DMS79 (cell line): ENCODE measurements around the gene SLC38A11.

Source experiments
- DNase-seq: peaks from one replicate; lab custom pipeline; 2025; lab: John Stamatoyannopoulos, UW

Gene SLC38A11

DNA sequence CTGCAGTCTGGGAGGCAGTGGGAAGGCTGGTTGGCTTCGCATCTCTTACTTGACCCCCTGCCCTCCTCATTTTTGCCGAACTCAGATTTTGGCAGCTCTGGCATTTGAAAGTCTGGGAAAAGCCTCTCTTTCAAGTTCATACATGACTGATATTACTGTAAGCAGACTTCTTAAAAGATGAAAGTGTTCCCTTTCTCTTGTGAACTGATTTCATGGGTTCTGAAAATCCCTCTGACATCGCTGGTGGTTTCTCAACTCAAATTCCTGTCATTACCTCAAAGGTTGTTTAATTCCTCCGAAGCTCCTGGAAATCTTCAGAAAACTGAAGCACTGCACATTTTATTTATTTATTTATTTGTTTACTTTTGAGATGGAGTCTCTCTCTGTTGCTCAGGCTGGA lies 16.9 kb upstream of the SLC38A11 start:
- no peak for DNase-seq

DNA sequence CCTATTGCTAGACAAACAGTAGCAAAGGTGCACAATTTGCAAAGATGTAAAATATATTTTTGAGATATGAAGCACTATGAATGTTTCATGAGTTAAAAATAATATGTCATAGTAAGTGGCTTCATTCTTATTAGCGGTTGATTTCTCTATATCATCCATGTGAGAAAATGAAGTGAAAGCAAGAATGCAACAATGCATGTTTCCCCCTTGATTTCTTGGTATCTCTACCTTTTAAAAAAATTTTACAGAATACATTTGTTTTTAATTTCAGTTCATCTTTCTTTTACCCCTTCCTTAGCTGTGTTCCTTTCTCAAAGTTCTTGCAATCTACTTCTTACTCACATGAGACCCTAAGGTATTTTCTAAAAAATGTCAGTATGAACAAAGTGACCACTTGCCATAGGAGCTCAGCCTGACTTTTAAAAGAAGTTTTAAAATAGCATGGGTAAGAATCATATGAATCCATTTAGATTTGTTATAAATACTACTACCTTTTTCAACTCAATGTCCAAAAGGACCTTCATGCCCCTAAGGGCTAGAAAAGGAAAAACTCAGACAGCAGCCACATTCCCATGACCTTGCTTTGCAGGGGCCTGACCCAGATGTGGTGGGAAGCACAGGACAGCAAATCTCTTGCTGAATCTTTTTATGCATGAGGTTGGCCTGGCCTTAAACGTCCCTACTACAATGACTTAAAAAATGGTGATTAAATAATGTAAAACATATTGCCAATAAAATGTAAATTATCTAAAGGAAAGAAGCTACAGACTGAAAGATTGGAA lies 14.8 kb upstream of the SLC38A11 start:
- DNase-seq = no peak

DNA sequence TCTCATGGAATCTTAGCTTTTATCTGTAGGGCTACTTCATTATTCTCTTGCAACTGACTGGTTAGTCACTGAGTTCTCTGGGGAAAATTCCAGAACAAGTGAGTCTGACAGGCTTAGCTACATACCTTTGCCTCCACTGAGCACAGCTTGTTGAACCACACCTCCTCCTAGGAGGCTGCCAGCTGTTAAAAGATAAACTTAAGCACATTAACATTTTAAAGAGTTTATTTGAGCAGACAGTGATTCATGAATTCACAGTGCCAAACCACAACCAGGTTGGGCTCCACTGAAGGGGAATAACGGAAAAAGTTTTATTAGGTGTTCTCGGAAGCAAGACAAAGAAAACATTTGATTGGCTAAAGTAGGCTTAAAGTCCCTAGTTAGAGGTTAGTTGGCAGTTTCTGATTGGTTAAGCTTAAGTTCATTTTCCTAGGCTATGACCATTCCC lies 12.5 kb upstream of the SLC38A11 start:
- DNase-seq = no peak

DNA sequence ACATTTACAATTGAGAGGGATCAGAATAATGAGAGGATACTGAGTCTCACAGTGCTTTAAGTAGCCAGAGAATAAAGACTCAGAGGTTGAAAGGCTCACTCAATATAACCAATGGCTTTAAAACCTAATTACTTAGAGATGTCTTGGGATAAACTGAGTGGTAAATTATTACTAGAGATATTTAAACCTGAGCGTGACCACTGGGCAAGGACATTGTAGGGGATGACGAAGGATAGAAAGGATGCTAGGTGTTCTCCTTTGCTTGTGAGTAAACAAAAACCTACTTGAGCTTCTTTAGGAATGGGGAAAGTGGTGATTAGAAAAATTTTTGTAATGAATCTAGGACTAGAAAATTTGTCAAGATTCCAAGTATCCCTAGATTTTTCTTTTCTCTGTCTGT lies 12.0 kb upstream of the SLC38A11 start:
- DNase-seq = no peak

DNA sequence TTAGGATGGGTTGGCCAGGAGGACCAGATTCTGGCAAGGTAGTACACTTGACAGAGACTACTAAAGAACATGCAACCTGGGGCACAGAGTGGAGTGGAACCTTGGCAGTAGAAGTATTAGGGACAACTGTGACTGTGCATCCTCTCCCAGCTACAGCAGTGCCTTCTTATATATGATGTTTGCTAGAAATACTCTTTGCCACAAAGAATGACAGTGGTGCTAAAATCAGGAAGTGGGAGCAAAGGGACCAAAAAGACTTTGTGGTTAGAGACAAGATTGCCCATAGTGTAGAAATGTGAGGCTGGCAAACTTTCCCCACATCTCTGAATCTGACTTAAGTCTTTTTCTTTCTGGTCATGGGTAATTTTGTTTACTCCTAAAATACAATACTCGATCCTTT lies 9.4 kb upstream of the SLC38A11 start:
- DNase-seq = no peak

DNA sequence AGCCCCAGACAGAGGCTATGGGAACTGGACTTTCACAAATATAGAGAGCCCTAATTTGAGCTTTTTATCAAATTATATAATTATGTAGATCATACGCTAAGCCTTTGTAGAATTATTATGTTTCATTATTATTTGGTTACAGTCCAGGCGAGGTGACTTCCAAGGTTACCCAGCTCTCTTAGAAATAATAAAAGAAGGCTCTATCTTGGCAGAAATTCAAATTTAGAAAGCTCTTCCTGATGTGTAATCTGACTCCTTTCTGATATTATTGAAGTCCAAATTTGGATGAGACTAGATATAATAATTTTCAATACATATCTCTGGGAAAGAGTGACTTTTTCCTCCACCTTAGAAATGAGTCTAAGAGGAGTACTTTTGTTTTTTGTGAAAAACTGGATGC lies 4.8 kb upstream of the SLC38A11 start:
- no peak for DNase-seq

DNA sequence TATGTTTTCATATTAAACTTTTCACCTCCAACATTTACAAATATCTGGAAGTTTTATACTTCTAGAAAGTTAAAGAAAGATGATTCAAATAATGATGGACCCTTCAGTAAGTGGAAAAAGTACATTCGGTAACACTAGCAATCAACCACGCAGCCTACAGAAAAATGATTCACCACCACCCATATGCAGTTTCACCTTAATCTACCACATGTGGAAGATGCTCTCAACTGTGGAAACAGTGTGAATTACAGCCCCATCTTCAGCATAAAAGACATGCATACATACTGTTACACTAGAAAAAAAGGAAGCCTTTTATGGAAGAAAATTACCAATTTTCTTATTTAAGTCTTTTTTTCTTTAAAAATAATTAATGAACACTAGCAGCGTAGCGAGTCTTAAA lies 1.1 kb downstream of the SLC38A11 start:
- no peak for DNase-seq

DNA sequence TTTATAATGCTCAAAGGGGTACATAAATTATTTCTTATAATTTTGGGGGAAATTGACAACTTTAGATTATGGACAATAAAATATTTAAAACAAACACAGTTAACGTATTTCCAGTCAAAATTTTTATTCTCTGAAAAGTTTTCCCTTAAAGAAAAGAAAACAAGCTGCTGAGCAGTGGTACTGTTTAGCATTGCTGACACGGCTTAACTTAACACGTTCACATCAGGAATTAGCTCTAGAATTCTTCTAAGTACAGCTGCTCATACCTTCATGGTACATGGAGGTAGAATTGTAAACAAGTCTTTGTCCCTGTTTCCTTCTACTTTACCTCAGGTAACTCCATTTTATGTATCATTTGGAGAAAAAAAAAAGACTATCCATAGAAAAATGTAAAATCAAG lies 2.0 kb downstream of the SLC38A11 start:
- no peak for DNase-seq

DNA sequence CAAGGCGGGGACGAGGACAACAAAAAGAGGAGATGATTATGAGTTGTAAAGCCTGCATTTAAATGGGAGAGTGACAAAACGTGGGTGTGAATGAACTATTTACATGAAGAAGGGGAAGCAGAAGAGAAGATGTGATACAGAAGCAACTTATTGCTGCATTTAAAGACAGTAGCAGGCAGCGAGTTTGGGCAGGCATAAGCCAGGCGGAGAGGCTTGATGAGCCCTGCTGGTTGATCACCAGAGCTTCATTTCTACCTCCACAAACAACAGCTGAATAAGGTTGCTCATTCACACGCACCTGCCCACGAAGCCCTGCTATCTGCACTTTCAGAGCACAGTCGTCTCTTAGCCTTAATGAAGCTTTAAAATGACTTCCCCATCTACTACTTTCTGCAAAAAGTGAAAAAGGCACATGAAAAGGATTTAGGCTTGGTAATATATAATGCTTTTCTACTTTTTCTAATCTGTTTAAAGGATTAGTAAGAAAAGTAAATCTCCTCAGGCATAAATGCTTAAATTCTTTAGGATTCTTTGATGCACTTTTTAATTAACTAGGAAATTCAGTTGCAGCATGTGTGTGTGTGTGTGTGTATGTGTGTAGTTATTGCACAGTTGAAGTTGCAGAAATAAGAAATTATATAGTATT lies 3.1 kb downstream of the SLC38A11 start:
- DNase-seq = no peak

DNA sequence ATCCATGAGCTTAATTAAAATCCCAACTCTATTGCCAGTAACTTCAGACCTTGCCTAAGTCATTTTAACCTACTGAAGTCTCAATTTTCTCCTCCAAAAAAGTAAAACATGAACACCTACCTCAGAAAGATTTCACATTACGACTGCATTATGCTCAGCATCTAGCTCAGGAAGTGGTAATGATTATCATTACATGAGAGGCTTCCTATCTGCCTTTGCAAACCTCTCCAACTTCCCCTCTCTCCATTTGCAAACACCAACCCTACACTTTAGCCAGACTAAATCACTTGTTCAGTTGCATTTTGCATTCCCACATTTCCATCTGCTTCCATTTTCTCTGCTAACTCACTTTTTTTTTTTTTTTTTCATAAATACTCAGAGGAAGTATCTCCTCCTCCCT lies 6.8 kb downstream of the SLC38A11 start:
- no peak for DNase-seq

DNA sequence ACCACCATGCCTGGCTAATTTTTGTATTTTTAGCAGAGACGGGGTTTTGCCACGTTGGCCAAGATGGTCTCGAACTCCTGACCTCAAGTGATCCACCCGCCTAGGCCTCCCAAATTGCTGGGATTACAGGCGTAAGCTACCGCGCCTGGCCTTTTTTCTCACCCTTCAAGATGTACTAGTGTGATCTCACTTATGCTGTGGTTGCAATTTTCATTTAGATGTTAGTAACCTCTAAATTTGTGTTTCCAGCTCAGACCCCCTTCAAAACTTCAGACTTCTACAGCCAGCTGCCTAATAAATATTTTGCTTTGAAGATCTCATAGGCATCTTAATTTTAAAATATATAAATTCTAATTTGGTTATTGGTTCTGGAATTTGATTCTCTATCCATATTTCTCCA lies 8.0 kb downstream of the SLC38A11 start:
- no peak for DNase-seq

DNA sequence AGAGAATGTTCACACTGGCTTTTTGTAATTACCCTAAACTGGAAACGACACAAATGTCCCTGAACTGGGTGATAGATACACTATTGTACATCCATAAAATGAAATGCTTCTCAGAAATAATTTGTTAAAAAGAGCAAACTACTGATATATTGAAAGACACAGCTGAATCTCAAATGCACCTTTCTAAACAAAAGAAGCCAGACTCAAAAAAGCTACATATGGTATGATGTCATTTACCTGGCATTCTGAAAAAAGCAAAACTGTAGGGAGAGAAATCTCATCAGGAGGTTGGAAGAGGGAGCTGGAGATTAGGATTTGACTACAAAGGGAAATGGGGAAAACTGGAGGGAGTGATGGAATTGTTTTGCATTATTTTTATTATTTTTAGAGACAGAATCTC lies 12.0 kb downstream of the SLC38A11 start:
- DNase-seq = no peak

DNA sequence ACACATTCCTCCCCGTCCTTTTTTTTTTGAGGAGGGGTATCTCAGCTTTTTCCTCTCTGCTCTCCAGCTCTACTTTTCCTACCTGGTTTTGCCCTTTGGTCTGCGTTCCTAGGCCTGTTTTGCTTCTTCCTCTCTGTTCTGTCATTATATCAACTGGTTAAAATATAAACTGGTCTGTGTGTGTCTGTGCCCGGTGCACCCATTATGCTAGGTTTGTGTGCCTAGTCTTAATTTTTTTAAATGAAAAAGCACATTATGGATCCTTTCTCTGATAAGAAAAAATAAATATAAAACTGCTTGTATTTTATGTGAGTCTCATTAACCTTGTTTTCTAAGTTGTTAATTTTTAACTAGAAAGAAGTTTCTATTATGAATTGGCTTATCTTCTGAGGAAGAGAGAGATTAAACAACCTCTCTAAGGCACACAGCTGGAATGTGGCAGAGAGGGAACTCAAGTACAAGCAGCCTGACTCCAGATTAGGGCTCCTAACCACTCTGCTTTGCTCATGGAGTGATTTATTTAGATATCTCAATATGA lies 17.4 kb downstream of the SLC38A11 start:
- no peak for DNase-seq

DNA sequence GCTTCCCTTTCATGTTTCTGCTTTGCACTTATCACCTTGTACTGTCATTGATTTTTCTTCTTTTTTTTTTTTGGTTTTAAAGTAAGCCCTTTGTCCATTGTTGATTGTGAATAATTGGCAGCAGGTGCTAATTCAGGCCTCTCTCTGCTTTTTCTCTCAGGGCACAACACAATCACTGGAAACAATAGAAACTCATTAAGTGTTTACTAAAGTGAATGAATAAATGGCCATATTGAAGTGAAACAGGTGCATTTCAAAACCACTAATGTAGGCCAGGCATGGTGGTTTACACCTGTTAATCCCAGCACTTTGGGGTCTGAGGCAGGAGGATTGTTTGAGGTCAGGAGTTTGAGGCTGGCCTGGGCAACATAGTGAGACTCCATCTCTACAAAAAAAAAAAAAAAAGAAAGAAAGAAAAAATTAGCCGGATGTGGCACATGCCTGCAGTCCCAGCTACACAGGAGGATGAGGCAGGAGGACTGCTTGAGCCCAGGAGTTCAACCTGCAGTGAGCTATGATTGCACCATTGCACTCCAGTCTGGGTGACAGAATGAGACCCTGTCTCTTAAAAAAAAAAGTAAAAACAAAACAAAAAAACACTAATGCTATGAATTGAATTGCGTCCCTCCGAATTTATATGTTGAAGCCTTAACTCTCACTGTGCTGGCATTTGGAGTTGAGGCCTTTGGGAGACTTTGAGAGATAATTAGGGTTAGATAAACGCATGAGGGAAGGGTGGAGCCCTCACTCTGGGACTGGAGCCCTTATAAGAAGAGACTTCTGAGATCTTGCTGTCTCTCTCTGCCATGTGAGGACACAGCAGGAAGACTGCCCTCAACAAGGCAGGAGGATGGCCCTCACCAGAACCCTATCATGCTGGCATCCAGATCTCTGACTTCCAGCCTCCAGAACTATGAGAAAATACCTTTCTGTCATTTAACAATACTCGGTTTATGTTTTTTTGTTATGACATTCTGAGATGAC lies 19.9 kb downstream of the SLC38A11 start:
- DNase-seq = no peak

DNA sequence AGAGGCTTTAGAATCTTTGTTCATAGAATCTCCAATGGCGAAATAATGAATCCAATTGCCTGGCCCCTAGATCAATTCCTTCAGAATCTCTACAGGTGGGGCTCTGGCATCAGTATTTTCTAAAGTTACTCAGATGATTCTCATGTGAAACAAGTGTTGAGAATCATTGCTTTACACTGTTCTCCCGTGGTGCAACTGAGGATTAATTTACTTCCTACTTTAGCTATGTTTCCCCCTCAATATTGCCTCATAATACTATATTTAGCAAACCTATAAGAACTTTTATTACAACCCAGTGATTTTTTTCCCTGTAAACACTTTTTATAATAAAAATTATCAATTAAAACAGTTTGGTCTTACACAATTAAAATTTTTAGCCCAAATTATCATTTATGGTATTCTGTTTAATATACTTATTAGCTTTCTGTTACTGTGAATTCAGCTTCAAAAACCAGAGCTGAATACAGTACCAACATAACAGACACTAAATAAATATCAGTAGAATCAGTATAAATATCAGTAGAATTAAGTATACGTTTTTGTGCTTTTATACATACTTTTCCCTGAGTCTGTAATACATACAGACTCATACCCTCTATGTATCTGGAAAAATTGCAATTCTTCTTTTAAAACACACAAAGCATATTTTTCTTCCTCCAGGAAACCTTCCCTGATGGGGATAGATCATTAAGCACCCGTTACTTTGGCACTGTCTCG lies 20.8 kb downstream of the SLC38A11 start:
- no peak for DNase-seq

DNA sequence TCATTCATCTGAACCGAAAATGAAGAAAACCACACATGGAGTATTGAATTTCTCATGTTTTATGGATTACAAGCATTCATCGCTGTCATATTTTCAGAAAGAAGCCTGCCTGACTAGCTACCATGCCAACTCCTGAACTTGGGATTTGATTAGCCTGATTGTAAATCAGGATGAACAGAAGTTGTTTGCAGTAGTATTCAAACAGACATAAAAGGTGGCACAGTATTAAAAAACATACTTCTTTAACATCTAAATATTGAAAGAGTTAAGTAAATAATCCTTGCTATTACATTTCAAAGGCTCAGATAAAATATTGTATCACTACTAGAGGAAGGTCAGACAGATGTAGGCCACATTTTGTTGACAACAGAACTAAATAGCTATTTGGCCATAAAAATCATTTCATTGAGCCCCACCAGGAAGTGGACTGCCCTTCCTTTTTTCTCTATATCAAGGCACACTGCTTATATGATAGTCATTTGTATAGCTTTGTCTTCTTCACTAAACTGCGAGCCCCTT lies 21.6 kb downstream of the SLC38A11 start:
- DNase-seq = no peak

DNA sequence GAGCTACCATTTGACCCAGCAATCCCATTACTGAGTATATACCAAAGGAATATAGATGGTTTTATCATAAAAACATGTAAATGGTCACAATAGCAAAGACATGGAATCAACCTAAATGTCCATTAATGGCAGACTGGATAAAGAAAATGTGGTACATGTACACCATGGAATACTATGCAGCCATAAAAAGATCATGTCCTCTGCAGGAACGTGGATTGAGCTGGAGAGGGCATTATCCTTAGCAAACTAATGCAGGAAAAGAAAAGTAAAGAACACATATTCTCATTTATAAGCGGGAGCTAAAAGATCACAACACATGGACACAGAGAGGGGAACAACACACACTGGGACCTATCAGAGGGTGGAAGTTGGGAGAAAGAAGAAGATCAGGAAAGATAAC lies 22.9 kb downstream of the SLC38A11 start:
- no peak for DNase-seq

DNA sequence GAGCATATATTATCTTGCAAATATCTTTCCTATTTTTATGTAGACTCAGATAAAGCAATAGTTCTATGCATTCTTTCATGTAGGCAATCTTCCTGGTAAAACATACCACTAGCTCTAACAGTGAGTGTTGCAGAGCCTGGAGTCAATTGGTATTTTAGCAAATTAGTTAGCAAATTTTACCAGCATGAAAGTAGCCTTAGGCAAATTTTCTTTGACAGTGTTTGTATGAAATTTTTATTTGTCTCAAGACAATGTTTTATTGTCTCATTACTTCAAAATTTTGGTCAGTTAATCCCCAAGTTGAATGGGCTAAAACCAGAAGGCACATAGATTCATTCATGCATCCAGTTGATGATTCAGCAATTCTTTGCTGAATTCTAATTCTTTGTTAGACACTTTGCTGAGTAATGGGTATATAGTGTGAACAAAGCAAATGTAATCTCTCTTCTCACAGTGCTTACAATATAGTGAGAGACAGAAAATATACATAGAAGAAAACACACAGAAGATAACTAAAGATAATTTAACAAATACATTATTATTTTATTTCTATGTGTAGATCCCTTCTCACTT lies 27.1 kb downstream of the SLC38A11 start:
- no peak for DNase-seq

DNA sequence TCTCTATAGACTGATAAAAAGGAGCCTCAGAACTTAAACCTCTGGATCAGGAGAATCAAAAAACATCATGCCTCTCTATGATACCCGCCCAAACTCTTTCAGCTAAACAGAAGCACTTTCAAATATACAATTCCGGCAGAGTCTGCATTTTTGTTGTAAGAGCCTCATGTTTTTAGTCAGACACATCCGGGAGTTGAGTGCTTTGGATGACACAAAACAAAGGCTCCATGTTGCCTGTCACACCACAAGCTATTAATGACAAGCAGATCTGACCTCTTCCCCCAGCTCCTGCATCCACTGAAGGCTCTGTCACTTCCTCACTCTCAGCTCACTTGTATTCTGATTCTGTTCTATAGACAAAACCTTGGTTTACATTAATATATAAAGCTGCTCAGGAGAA lies 33.2 kb downstream of the SLC38A11 start:
- DNase-seq = no peak

DNA sequence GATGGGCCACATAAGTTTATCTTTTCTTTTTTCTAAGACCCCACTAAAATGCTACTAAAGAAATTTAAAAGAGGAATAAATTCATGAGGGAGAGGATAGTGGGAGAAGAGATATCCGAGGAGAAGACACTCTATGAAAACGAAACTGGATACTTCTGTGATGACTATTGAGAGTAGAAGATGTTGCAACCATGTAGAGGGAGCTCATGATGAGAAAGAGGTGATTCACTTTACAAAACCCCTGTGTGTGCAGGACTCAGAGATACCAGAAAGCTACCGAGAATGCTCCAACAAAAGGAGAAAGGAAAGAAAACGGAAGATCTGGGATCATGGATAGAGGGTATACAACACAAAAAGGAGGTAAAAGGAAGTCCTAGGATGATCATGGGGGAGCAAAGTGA lies 34.9 kb downstream of the SLC38A11 start:
- no peak for DNase-seq

DNA sequence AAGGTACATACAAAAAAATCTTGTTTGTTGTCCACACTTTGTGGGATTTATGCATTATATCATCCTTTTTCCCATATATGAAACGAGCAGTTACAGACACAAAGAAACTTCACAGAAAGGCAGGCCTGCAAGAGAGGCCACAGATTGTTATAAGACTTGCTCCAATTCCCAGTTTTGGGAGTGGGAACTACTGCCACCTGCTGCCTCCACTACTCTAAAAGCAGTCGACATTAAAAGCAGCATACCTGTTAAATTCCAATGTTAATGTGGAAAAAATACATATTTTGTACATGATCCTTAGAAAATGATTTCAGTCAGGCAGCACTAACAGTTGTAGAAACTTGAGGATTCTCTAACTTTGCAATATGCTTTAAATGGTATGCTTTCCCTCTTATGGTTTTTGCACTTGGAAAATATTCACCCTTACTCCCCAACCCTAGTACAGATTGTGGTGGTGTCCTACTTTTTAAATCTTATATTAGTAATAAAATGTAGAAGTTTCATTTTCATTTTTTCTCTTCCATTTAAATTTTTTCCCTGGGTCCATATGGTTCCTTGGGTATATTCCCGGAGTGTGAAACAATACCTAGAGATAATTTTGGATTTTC lies 37.9 kb downstream of the SLC38A11 start:
- DNase-seq = no peak
